ENCODE results near the gene QPRT. TPM values are rescaled to one million over a fixed set of nuclear protein-coding genes. Genes with fewer than 3 reads are reported as not detected.
"Not testable (repeated sequence)": the region's sequence is repeated elsewhere in the genome, so short reads cannot be mapped to it uniquely, and the experiment has no call there.

Gene QPRT
- total RNA-seq, 2 donors from 2014 or later, result 0.72 to 0.96 TPM

GRCh38 chr16:29701214-29701555 lies 22.2 kb downstream of the QPRT start:
- Mint-ChIP-seq H3K27me3 (no peaks in the 10 kb centered on the region), H3K27ac (peak overlapping the region; percentile 98), H3K4me1 (peaks cover 29% of the 10 kb centered on the region), H3K4me3 (peak overlapping the region; percentile 89), H3K36me3 (ENCODE audit: low read depth) (no peaks in the 10 kb centered on the region)
- ATAC-seq, result no peak
- no peak for DNase-seq
- H3K9me3 ChIP-seq (ENCODE audit: control insufficient read depth, low read length, poor library complexity, severe bottlenecking), result no peaks in the 10 kb centered on the region

GRCh38 chr16:29702269-29702668 lies 23.3 kb downstream of the QPRT start:
- ATAC-seq (peak; percentile 78), DNase-seq (peak in 2 of 3 donors; percentile 18 to 21)
- Mint-ChIP-seq H3K27me3 (no peaks in the 10 kb centered on the region), H3K4me1 (peaks cover 29% of the 10 kb centered on the region), H3K36me3 (ENCODE audit: low read depth) (no peaks in the 10 kb centered on the region), H3K4me3 (peak overlapping the region; percentile 87), H3K27ac (peak overlapping the region; percentile 98)
- H3K9me3 ChIP-seq (ENCODE audit: control insufficient read depth, low read length, poor library complexity, severe bottlenecking), result no peaks in the 10 kb centered on the region

- DNase-seq, result no peak
- H3K36me3 Mint-ChIP-seq (ENCODE audit: low read depth), result no peaks in the 10 kb centered on the region
- H3K4me1 Mint-ChIP-seq, result peaks cover 33% of the 10 kb centered on the region
- H3K9me3 ChIP-seq (ENCODE audit: control insufficient read depth, low read length, poor library complexity, severe bottlenecking), result no peaks in the 10 kb centered on the region
- no peak overlapping the region for H3K27ac Mint-ChIP-seq
- no peak for ATAC-seq
- H3K4me3 Mint-ChIP-seq, result no peak overlapping the region
- H3K27me3 Mint-ChIP-seq, result no peaks in the 10 kb centered on the region
Measured at GRCh38 chr16:29705030-29705429, 26.1 kb downstream of the QPRT start.

DNA sequence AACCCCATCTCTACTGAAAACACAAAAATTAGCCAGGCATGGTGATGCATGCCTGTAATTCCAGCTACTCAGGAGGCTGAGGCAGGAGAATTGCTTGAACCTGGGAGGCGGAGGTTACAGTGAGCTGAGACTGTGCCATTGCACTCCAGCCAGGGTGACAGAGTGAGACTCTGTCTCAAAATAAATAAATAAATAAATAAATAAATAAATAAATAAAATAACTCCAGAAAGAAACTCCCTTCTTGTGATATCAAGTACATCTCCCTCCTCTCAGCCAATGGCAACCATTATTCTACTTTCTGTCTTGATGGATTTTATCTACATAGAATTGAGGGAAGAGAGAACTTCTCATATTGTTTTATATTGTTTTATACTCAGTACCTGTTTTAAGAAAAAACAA lies 28.2 kb downstream of the QPRT start:
- H3K27me3 Mint-ChIP-seq; ATAC-seq; H3K36me3 Mint-ChIP-seq (ENCODE audit: low read depth); DNase-seq; H3K9me3 ChIP-seq (ENCODE audit: control insufficient read depth, low read length, poor library complexity, severe bottlenecking); H3K27ac Mint-ChIP-seq; H3K4me3 Mint-ChIP-seq: not testable (repeated sequence)
- H3K4me1 Mint-ChIP-seq, result peaks cover 25% of the 10 kb centered on the region

GRCh38 chr16:29708917-29709600 lies 30.1 kb downstream of the QPRT start:
- Mint-ChIP-seq H3K27ac (peak overlapping the region; percentile 90), H3K4me1 (peaks cover 14% of the 10 kb centered on the region), H3K36me3 (ENCODE audit: low read depth) (no peaks in the 10 kb centered on the region), H3K4me3 (no peak overlapping the region), H3K27me3 (no peaks in the 10 kb centered on the region)
- DNase-seq (no peak), ATAC-seq (no peak)
- no peaks in the 10 kb centered on the region for H3K9me3 ChIP-seq (ENCODE audit: control insufficient read depth, low read length, poor library complexity, severe bottlenecking)

GRCh38 chr16:29709657-29710056 lies 30.7 kb downstream of the QPRT start:
- DNase-seq; H3K27me3 Mint-ChIP-seq; H3K4me3 Mint-ChIP-seq; H3K36me3 Mint-ChIP-seq (ENCODE audit: low read depth); H3K9me3 ChIP-seq (ENCODE audit: control insufficient read depth, low read length, poor library complexity, severe bottlenecking); ATAC-seq: not testable (repeated sequence)
- Mint-ChIP-seq H3K27ac (peak overlapping the region; percentile 90), H3K4me1 (peaks cover 14% of the 10 kb centered on the region)

DNA sequence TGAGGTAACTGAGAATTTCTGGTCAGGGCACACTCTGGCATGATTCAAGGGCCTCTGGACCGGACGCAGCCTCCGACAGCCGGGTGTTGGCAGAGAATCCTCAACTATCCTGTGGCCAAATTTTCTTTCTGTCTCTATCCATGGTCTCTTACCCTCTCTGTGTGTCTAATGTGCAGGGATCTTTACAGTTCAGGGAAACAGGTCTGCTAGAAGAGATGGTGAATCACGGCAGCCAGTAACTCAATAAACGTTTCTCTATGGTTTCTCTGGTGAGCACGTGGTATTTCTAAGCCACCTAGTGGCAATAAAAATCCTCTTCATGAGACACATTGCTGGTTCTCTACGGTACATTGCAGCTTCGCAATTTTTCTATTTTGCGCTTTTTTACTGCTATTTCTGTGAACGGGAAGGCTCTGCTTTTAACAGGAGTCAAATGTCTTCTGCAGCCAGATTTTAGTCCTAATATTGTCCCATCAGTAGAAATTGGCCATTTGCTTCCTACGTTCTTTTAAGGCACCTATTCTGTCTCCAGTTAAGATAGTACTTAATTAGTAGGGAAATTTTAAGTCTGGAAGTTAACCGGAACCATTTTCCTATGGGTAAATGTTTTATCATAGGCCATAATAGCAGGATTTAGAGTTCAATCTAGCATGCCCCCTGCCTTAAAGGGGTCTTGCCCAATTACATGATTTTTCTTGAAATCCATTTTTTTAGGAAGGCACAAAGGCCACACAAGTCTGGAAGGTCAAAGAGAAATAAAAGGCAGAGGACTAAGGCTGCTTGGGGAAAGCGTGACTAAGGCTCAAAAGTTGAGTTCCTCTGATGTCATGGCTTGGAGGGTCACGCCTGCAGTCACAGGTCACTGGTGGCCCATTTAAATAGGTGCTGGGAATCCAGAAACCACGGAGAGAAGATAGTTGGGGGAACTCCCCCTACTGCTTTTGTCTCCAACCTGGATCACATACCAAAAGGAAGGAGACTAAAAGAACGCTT lies 31.5 kb downstream of the QPRT start:
- peaks cover 14% of the 10 kb centered on the region for H3K4me1 Mint-ChIP-seq
- no peaks in the 10 kb centered on the region for H3K36me3 Mint-ChIP-seq (ENCODE audit: low read depth)
- H3K27ac Mint-ChIP-seq, result peak overlapping the region; percentile 90
- no peaks in the 10 kb centered on the region for H3K9me3 ChIP-seq (ENCODE audit: control insufficient read depth, low read length, poor library complexity, severe bottlenecking)
- H3K27me3 Mint-ChIP-seq, result no peaks in the 10 kb centered on the region
- ATAC-seq (peak; percentile 99), DNase-seq (peak in 1 of 3 donors; percentile 18)
- H3K4me3 Mint-ChIP-seq, result no peak overlapping the region

GRCh38 chr16:29712809-29713208 lies 33.8 kb downstream of the QPRT start:
- no peak for DNase-seq
- no peaks in the 10 kb centered on the region for H3K9me3 ChIP-seq (ENCODE audit: control insufficient read depth, low read length, poor library complexity, severe bottlenecking)
- no peak for ATAC-seq
- no peaks in the 10 kb centered on the region for H3K27me3 Mint-ChIP-seq
- H3K27ac Mint-ChIP-seq, result no peak overlapping the region
- no peak overlapping the region for H3K4me3 Mint-ChIP-seq
- no peaks in the 10 kb centered on the region for H3K36me3 Mint-ChIP-seq (ENCODE audit: low read depth)
- peaks cover 14% of the 10 kb centered on the region for H3K4me1 Mint-ChIP-seq

DNA sequence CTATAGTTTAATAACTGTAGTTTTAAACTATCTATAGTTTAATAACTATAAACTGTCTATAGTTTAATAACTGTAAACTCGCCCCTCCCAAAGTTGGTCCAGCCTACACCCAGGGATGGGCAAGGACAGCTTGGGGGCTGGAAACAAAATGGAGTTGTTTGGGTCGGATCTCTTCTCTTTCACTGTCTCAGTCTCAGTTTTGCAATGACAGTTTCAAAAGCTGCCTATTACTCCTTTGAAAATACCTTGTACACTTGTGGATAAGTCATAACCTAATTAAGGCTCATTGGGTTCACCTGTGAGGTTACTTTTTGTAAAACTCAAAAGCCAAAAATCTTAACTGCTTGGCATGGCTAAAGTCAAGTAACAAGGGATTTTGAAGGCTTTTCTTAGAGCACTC lies 35.4 kb downstream of the QPRT start:
- Mint-ChIP-seq H3K27me3 (no peaks in the 10 kb centered on the region), H3K4me3 (no peak overlapping the region), H3K4me1 (peaks cover 11% of the 10 kb centered on the region)

DNA sequence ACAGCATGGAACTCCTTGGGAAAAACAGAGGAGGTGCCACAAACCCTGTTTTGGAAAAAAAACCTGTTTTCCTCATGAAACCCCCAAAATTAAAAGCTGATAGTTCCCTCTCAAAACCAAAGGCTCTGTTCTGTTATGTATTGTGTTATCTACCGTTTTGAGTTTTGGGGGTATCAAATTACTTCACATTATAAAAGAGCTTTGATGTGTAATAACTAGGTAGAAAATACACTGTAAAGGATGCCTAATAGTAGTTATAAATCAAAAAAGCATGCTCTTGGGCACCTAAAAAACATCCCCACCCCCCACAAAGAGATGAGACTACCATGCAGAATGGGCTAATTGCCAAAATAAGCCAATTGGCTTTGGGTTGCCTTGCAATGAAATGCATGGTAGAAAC lies 36.0 kb downstream of the QPRT start:
- Mint-ChIP-seq H3K4me3 (no peak overlapping the region), H3K27me3 (no peaks in the 10 kb centered on the region), H3K4me1 (peaks cover 7% of the 10 kb centered on the region), H3K27ac (no peak overlapping the region), H3K36me3 (ENCODE audit: low read depth) (no peaks in the 10 kb centered on the region)
- no peak for ATAC-seq
- DNase-seq, result no peak
- H3K9me3 ChIP-seq (ENCODE audit: control insufficient read depth, low read length, poor library complexity, severe bottlenecking), result no peaks in the 10 kb centered on the region

More for the DNA sequence above, 35.4 kb downstream of the QPRT start:
- ATAC-seq (no peak), DNase-seq (no peak)
- no peak overlapping the region for H3K27ac Mint-ChIP-seq
- no peaks in the 10 kb centered on the region for H3K9me3 ChIP-seq (ENCODE audit: control insufficient read depth, low read length, poor library complexity, severe bottlenecking)
- H3K36me3 Mint-ChIP-seq (ENCODE audit: low read depth), result no peaks in the 10 kb centered on the region

GRCh38 chr16:29717113-29717512 lies 38.1 kb downstream of the QPRT start:
- DNase-seq, result no peak
- Mint-ChIP-seq H3K36me3 (ENCODE audit: low read depth) (no peaks in the 10 kb centered on the region), H3K4me3 (no peak overlapping the region), H3K4me1 (peaks cover 6% of the 10 kb centered on the region), H3K27me3 (no peaks in the 10 kb centered on the region), H3K27ac (no peak overlapping the region)
- no peak for ATAC-seq
- H3K9me3 ChIP-seq (ENCODE audit: control insufficient read depth, low read length, poor library complexity, severe bottlenecking), result no peaks in the 10 kb centered on the region

DNA sequence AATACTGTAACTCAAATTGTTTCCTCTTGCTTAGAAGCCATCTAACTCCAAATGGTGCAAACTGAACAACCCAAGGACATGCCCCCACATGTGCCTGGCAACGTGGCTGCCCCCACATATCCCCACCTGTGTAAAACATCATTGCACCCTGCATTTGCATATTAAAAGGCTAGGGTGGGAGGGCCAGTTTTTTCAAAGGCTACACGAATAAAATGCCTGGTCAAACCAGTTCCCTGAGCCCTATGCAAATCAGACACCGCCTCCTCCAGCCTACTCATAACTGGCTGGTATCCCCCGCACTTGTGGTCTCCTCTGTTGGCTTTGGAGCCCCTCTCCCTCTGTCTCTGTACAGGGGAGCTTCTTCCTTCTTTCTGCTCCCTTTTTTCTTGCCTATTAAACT lies 40.1 kb downstream of the QPRT start:
- no peak overlapping the region for H3K4me3 Mint-ChIP-seq
- no peak for ATAC-seq
- DNase-seq, result no peak
- no peaks in the 10 kb centered on the region for H3K27me3 Mint-ChIP-seq
- H3K36me3 Mint-ChIP-seq (ENCODE audit: low read depth), result no peaks in the 10 kb centered on the region
- H3K4me1 Mint-ChIP-seq, result peaks cover 7% of the 10 kb centered on the region
- no peaks in the 10 kb centered on the region for H3K9me3 ChIP-seq (ENCODE audit: control insufficient read depth, low read length, poor library complexity, severe bottlenecking)
- H3K27ac Mint-ChIP-seq, result no peak overlapping the region

GRCh38 chr16:29720703-29721102 lies 41.7 kb downstream of the QPRT start:
- peaks cover 12% of the 10 kb centered on the region for H3K4me1 Mint-ChIP-seq
- H3K4me3 Mint-ChIP-seq, result peak overlapping the region; percentile 66
- no peak for ATAC-seq
- peak overlapping the region; percentile 61 for H3K27ac Mint-ChIP-seq
- H3K9me3 ChIP-seq (ENCODE audit: control insufficient read depth, low read length, poor library complexity, severe bottlenecking), result no peaks in the 10 kb centered on the region
- no peaks in the 10 kb centered on the region for H3K36me3 Mint-ChIP-seq (ENCODE audit: low read depth)
- no peaks in the 10 kb centered on the region for H3K27me3 Mint-ChIP-seq
- DNase-seq, result no peak
